Measurements from ENCODE around the gene VTI1A.

VTI1A gene

DNA sequence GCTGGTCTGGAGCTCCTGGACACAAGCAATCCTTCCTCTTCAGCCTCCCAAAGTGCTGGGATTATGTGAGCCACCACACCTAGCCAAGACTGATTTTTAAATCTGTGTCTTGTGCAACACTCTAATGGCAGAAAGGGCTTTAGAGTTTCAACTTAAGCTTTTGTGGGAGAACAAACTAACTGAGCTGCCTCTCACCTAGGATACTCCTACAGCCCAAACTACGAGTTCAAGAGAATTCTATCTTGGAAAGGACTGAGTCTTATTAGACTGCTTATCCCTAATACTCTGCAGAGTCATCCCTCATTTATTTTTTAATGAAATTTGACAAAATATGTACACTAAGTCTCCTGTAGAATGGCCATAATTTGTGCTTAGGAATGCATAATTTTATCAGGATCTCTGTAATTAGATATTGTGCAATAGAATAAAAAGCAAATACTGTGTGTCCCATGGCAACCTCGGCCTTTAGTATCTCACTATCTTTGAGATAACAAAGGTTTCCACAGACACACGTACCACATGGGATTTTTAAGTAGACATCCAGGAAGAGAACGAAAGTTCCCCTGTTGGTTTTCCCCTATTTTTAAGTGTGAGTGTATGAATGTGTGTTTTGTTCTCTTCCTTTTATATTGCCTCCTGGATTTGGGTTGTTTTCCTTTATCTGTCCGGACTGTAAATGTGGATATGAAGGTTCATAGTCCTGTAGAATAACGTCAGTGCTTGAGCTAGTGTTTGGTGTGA, 303.6 kb downstream of the VTI1A start:
- no peak for TF ChIP-seq CTCF (IDR thresholded peaks at IDR 0.05; ENCODE audit: low read depth, low read length)
- H3K4me3 ChIP-seq (replicated peaks in 1 of 2; ENCODE audit: low read depth in 2 of 2, low read length in 2 of 2): no peak overlapping the region
- peak in 1 of 2 donors; percentile 22 for DNase-seq (ENCODE audit: low read depth in 2 of 2)

- no peak for TF ChIP-seq CTCF (IDR thresholded peaks at IDR 0.05; ENCODE audit: low read depth, low read length)
- no peak overlapping the region for H3K4me3 ChIP-seq (replicated peaks in 1 of 2; ENCODE audit: low read depth in 2 of 2, low read length in 2 of 2)
- DNase-seq (ENCODE audit: low read depth in 2 of 2): no peak
These were observed 304.6 kb downstream of the VTI1A start for GRCh38 chr10:112751651-112752050.

DNA sequence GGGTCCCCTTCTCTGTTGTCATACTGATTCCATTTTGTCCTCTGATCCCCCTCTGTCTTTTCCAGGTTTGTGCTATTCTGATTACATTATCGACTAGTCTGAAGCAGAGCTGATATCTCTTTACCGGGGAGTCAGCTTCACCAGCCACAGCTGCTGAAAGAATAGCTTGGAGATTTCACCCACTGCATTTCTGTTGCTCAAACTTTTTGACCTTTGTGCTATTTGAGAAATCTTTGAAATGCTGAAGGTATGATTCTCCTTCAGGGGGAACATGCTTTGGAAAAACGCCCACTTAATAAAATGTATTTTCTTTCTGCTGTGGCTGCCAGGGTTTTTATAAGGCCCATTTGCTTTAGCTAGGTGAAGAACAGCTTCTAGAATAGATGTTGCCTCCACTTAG, 305.3 kb downstream of the VTI1A start:
- DNase-seq (ENCODE audit: low read depth in 2 of 2): peak; percentile 20 to 32
- H3K4me3 ChIP-seq (replicated peaks in 1 of 2; ENCODE audit: low read depth in 2 of 2, low read length in 2 of 2): no peak overlapping the region
- no peak for TF ChIP-seq CTCF (IDR thresholded peaks at IDR 0.05; ENCODE audit: low read depth, low read length)

DNA sequence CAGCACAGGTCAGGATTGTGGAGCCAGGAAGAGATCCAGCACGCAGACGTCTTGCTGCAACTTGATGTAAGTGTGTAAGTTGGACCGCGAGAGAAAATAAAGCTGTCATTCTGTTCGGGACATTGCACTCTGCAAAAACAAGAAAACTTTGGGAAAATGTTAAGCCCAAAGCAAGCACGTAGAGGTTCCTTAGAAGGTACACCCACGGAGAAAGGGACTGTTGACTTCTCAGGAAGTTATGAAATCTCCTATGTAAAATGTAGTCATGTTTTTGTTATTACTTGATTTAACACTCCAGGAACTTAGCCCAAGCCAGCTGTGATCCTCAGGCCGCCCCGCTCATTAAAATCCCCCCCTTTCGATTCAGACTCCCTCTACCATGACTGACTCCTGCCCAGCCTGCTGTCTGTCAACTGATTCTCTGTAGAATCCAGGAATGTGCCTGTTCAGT, 307.0 kb downstream of the VTI1A start:
- TF ChIP-seq CTCF (IDR thresholded peaks at IDR 0.05; ENCODE audit: low read depth, low read length): no peak
- DNase-seq (ENCODE audit: low read depth in 2 of 2): peak; percentile 50 to 59
- peak overlapping the region in 1 of 2 donors; percentile 9 for H3K4me3 ChIP-seq (replicated peaks in 1 of 2; ENCODE audit: low read depth in 2 of 2, low read length in 2 of 2)

GRCh38 chr10:112755446-112756234, 308.6 kb downstream of the VTI1A start:
- DNase-seq (ENCODE audit: low read depth in 2 of 2): peak in 1 of 2 donors; percentile 22
- TF ChIP-seq CTCF (IDR thresholded peaks at IDR 0.05; ENCODE audit: low read depth, low read length): no peak
- no peak overlapping the region for H3K4me3 ChIP-seq (replicated peaks in 1 of 2; ENCODE audit: low read depth in 2 of 2, low read length in 2 of 2)

DNA sequence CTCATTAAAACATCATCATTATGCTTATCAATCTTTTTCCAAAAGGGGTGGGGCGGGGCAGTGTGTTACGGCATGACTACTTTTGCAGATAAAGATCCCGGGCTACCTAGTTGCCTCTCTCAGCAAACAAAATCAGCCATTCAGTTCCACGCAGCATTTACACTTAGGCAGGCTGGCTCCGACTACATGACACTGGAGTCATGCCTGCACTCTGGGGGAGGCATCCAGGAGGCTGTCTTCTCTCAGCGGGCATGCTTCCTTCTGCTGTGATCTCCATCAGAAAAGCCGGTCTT, 309.2 kb downstream of the VTI1A start:
- H3K4me3 ChIP-seq (replicated peaks in 1 of 2; ENCODE audit: low read depth in 2 of 2, low read length in 2 of 2): no peak overlapping the region
- DNase-seq (ENCODE audit: low read depth in 2 of 2): no peak
- TF ChIP-seq CTCF (IDR thresholded peaks at IDR 0.05; ENCODE audit: low read depth, low read length): no peak

Measured in cardiac fibroblast (primary cell).